Stimulated activated CD4-positive, alpha-beta T cell treated with anti-CD3 and anti-CD28 coated beads, Interleukin-4, amount 100 ng/mL, for 48 hours (primary cell): ENCODE measurements around the gene SYPL2.
A peak's percentile ranks its signal among the peaks of the same experiment; 100 is the strongest.

Experiments used
- DNase-seq, 2 donors: peaks; one replicate each; pipeline ENCODE4 v3.0.0-alpha.2; 2020; ENCODE audit warnings: low read depth in 2 of 2

Gene SYPL2

GRCh38 chr1:109491372-109491771 lies 25.0 kb downstream of the SYPL2 start:
- DNase-seq: no peak

DNA sequence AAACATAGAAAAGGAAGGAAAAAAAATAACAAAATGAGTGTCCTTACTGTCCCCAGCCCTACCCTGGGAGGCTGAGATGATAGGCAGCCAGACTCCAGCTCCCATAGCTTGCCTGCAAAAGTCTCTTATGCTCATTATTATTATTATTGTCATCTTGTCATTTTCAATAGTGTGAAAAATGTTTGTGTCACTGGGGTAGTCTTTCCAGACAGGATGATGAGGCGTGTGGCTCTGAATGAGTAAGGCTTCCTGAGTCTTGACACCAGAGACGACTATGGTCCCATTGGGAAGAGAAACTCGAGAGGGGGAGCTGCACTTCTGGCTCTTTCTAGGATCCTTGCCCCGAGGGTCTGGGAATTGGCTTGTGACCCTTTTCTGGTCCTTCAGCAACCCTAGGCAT lies 26.4 kb downstream of the SYPL2 start:
- no peak for DNase-seq

- DNase-seq: no peak
These were observed 26.9 kb downstream of the SYPL2 start for GRCh38 chr1:109493227-109493626.

GRCh38 chr1:109493805-109494539 lies 27.6 kb downstream of the SYPL2 start, which contains the start of gene CYB561D1:
CYB561D1 (plus strand) TSS chr1:109494094; CDS start chr1:109494140, 46 bp downstream.
- peak; percentile 87 for DNase-seq

DNA sequence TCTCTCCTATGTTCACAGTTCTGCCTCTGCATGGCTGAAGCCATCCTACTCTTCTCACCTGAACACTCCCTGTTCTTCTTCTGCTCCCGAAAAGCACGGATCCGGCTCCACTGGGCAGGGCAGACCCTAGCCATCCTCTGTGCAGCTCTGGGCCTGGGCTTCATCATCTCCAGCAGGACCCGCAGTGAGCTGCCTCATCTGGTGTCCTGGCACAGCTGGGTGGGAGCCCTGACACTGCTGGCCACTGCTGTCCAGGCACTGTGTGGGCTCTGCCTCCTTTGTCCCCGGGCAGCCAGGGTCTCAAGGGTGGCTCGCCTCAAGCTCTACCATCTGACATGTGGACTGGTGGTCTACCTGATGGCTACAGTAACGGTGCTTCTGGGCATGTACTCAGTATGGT lies 29.4 kb downstream of the SYPL2 start:
- DNase-seq: no peak

- no peak for DNase-seq
These were observed 31.3 kb downstream of the SYPL2 start for GRCh38 chr1:109497449-109498160.

DNA sequence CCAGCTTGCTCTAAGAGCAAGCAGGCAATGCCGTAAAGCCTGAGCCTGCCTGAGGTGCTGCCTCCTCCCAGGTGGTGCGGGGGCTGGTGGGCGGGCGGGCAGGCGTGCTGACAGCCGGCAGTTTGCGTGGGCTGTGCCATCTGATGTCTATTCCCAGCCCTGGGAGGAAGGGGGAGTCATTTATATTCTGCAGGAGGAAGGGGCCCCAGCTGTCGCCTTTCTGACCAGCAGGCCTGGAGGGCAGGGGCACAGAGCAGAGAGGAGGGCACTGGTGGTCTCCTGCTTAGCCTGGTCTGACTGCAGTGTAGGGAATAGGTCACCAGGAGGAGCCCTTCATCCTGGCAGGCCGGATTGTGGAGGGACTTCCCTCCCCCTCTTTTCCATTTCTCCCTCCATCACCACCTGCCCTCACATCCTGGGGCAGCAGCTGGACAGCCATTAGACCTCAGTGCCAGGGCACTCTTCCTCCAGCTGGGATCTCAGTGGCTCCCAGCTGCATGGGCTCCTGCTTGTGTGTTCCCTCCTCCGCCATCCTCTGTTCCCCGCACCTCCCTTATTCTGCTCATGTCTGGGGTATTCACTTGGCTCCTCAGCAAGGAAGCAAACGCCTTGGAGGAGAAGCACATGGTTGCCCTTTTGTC lies 31.9 kb downstream of the SYPL2 start:
- no peak for DNase-seq

- DNase-seq: no peak
These were observed 32.7 kb downstream of the SYPL2 start for GRCh38 chr1:109499081-109499480.

DNA sequence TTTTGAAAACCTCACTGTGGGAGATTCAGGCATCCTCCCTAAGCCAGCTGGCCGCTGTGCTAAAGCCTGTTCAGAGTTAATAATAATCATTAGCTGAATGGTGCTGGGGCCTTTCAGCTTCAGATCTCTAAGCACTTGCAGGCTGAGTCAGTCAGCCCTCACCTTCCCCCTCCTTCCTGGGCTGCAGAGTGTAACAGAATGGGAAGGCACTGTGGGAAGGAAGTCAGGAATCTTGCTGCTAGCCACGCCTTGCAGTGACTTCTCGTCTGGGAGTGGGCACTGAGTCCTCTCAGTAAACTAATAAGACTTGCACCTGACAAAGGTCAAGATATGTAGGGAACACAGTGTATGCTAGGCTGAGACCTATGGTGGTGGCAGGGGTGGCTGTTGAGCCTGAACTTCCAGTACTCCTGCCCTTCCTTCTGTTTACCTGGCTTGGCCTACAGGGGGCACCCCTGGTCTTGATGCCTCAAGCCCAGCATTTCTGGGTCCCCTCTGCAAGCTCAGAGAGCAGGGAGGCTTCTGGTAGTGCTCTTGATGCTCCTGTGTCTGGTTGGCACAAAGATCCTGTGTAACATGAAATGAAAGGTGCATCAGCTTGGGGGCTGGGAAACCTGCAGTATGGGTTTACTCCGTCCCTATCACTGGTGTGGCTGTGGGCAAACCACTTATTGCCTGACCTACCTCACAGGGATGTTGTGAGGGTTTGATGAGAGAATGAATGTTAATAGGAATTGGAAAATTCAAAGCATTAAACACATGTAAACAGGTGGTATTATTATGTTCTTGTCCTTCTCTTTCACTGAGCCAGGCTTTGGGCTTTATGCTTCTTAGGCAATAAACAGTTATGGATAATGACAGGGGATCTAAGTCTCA lies 33.6 kb downstream of the SYPL2 start:
- DNase-seq: peak in 1 of 2 donors; percentile 57

GRCh38 chr1:109500941-109501381 lies 34.6 kb downstream of the SYPL2 start:
- no peak for DNase-seq

DNA sequence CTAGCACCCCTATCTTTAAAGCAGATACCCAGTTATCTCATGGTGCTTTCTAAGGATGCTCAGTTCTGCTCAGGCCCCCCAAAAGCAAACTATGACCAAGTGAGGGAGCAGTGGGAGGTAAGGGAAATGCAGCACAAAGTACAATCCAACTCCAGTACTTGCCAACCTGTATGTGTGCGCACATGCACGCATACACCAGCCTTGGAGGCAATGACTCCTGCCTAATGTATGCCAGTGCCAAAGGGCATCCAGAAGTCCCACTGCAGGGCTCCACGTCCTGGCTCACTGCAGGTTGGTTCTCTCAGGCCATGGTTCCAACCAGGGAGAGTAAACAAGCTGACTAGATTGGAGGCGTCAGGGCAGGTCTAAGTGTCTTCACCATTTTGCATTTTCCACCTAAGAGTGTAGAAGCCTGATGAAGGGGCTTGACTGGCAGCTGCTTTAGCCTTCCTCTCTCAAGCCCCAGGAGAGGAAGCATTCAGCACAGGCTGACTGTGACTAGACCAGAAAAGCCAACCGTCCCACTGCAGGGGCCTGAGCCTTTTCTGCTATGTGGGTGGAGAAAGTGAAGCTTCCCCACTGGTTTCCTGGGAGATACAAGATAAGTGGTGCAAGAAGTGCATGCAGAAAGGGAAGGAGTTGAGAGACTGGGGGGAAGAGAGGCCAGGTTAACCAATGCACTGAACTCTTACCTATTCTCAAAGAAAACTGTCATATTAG lies 35.5 kb downstream of the SYPL2 start:
- DNase-seq: no peak

DNA sequence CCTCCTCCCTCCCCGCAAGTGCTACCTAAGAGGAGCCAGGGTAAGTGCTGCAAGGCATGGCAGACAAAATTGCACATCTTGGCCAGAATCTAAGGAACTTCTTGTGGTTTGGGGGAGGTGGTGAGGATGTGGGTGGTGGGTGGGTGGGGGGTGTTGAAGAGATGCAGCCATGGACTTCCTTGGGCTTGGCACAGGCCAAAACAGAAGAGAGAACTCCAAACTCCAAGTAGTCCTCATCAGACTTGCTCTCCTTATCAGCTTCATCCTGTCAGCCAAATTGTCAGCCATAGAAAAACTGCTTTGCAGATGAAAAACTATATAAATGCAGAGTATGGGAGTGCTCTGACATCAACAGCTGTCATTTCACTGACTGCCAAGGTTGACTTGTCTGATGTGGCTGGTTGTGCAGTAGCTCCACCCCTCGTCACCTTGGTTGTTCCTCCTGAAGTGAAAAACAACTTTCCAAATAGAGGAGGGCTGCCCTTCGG lies 36.1 kb downstream of the SYPL2 start:
- DNase-seq: no peak

GRCh38 chr1:109503935-109504334 lies 37.6 kb downstream of the SYPL2 start:
- DNase-seq: no peak

DNA sequence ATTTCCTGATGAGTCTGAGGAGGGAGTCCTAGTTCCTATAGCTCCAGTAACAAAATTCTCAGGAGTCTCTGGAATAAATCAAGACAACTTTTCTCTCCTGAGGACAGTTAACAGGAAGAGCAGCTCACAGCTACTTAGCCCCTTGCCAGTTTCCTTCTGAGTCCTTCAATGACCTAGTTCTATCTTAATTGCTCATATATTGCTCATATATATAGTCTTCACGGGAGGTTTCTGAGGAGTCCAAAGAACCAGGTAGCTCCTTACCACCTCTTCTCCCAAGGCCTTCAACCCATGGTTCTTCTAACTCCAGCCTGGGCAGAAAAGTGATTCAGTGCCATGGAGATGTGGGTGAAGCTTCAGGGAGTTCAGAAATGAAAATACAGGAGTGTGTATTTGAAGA lies 38.6 kb downstream of the SYPL2 start:
- no peak for DNase-seq

DNA sequence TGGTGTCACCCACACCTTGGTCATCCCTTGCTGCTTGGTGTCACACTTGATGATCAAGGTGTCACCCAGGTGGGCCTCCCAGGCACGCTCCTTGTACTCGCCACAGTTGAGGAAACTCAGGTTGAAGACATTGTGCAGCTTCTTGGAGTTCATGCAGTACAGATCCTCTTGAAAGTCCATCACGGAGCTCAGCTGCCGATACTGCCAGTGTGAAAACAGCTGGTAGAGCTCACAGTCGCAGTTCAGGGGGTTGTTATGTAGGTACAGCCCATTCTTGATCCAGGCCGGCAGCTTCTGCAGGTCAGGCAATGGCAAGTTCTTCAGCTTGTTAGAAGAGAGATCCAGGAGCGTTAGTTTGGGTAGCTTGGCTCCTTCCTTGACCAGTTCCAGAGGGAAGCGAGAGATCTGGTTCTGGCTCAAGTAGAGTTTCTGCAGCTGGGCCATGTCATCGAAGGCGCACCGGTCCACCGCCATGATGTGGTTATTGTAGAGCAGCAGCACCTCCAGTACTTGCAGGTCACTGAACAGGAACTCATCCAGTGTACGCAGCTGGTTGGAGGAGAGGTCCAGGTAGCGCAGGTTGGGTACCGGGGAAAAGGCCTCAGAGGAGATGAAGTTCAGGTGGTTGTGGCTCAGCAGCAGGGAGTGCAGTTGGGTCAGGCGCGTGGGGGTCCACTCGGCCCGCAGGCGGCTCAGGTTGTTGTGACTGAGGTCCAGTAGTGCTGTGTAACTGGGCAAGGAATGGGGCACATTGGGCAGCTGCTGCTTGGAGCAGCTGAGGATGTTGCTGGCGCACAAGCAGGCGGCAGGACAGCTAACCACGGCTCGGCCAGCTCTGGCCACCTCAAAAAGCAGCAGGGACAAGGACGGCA lies 41.9 kb downstream of the SYPL2 start:
- DNase-seq: no peak

GRCh38 chr1:109508873-109509175 lies 42.5 kb downstream of the SYPL2 start:
- DNase-seq: no peak

- peak; percentile 45 to 63 for DNase-seq
These were observed 43.1 kb downstream of the SYPL2 start, which contains the start of gene AMIGO1 for GRCh38 chr1:109509176-109510134. AMIGO1 (minus strand) TSS chr1:109509727; CDS start chr1:109508912, 815 bp downstream.

- no peak for DNase-seq
These were observed 46.9 kb downstream of the SYPL2 start for GRCh38 chr1:109513110-109513710.
